ENCODE data around the gene SLC22A17.
"Not testable (repeated sequence)": the region's sequence is repeated elsewhere in the genome, so short reads cannot be mapped to it uniquely, and the experiment has no call there.

SLC22A17 gene

DNA sequence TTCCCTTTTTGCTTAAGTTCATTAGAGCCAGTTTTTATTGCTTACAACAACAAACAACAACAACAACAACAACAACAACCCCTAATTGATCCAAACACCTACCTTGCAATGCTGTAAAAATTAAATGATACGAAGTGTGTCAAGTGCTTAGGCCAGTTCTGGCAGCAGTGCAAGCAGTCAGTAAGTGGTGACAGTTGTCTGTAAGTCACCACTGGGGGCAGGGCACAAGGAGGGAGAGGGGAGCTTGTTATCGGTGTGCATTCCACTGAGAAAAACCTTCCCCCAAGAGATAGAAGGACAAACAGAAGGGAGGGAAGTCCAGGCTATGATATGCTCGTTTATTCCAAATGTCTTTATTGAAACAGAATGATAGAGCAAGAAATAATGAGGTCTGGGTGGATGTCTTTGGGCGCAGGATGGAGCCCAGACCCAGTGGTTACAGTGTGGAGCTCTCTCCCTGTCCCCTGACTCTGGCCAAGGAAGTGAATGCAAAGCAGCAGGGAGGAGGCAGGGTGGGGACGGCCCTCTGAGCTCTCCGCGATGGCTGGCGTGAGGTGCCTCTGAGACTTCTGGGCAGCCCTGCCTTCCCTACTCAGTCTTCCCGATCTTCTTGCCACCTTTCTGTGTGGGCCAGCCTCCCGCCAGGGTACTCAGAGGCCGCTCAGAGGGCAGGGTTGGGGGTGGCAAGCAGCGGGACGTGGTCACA lies 6.5 kb downstream of the SLC22A17 start:
- DNase-seq (ENCODE audit: low read depth in 1 of 2, low spot score in 1 of 2) = no peak

GRCh38 chr14:23344481-23344880 lies 8.2 kb downstream of the SLC22A17 start:
- no peak for DNase-seq (ENCODE audit: low read depth in 1 of 2, low spot score in 1 of 2)

GRCh38 chr14:23339506-23340268 lies 13.0 kb downstream of the SLC22A17 start:
- DNase-seq (ENCODE audit: low read depth in 1 of 2, low spot score in 1 of 2) = no peak

DNA sequence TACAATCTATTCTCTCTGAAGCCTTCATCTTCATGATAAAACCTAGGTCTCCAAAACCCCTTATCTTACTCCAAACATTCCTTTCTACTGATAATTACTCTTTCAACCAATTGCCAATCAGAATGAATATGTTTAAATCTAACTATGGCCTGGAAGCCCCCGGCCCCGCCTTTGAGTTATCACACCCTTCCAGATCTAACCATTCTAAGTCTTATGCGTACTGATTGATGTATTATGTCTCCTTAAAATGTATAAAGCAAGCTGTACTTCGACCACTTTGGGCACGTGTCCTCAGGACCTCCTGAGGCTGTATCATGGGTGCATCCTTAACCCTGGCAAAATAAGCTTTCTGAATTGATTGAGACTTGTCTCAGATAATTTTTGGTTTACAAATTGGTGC lies 17.1 kb downstream of the SLC22A17 start:
- DNase-seq (ENCODE audit: low read depth in 1 of 2, low spot score in 1 of 2) = no peak

GRCh38 chr14:23327947-23328744 lies 24.5 kb downstream of the SLC22A17 start:
- DNase-seq (ENCODE audit: low read depth in 1 of 2, low spot score in 1 of 2) = peak in 1 of 2 donors; percentile 25

DNA sequence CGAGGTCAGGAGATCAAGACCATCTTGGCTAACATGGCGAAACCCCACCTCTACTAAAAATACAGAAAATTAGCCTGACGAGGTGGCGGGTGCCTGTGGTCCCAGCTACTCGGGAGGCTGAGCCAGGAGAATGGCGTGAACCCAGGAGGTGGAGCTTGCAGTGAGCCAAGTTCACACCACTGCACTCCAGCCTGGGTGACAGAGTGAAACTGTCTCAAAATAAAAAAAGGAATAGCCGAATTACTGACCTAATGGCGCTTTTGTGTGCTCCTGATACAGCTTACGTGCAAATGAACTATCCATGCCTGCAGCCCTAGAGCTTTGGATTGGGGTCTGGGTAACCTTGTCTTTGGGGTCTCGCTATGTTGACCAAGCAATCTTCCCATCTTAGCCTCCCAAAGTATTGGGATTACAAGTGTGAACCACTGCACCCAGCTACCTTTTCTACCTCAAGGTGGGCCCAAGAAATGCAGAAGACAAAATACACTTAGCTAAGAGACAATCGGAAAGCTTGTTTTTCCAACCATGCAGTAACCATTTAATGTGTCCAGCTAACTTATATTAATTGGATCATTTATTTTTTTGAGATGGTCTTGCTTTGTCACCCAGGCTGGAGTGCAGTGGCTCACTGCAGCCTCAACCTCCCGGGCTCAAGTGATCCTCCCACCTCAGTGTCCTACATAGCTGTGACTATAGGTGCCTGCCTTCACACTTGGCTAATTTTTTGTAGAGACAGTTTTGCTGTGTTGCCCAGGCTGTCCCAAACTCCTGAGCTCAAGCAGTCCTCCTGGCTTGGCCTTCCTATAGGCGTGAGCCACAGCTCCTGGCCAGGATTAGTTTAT lies 26.0 kb downstream of the SLC22A17 start:
- no peak for DNase-seq (ENCODE audit: low read depth in 1 of 2, low spot score in 1 of 2)

- DNase-seq (ENCODE audit: low read depth in 1 of 2, low spot score in 1 of 2) = not testable (repeated sequence)
Measured at GRCh38 chr14:23325746-23326145, 26.9 kb downstream of the SLC22A17 start.

- no peak for DNase-seq (ENCODE audit: low read depth in 1 of 2, low spot score in 1 of 2)
Measured at GRCh38 chr14:23324993-23325392, 27.7 kb downstream of the SLC22A17 start.

DNA sequence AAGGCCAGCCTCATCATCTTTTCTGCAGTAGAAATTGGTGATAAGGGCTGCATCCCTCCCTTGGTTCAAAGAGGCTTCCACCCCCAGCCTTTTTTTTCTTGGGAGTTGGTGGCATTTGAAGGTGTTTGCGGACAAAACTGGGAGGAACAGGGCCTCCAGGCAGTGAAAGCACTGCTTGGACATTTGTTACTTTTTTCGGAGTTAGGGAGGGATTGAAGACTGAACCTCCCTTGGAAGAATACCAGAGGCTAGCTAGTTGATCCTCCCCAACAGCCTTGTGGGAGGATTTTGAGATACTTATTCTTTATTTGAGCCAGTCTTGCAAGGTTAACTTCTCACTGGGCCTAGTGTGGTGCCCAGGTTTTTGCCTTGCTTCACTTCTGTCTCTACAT lies 28.2 kb downstream of the SLC22A17 start:
- DNase-seq (ENCODE audit: low read depth in 1 of 2, low spot score in 1 of 2) = no peak

DNA sequence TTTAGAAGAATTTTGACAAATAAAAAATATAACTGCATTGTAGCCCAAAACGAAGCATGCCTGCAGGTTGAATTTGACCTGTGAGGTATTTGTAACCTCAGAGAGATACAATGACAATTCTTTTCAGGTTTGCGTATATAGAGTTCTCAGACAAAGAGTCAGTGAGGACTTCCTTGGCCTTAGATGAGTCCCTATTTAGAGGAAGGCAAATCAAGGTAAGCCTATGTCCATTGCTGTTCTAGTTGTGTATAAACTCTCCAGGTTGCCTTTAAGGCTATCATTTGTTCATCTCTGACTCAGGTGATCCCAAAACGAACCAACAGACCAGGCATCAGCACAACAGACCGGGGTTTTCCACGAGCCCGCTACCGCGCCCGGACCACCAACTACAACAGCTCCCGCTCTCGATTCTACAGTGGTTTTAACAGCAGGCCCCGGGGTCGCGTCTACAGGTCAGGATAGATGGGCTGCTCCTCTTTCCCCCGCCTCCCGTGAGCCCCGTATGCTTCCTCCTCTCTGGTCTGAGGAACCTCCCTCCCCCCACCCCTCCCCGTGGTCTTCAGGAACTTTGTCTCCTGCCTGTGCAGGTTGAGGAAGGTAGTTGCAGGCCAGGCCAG lies 28.7 kb downstream of the SLC22A17 start:
- DNase-seq (ENCODE audit: low read depth in 1 of 2, low spot score in 1 of 2) = no peak

DNA sequence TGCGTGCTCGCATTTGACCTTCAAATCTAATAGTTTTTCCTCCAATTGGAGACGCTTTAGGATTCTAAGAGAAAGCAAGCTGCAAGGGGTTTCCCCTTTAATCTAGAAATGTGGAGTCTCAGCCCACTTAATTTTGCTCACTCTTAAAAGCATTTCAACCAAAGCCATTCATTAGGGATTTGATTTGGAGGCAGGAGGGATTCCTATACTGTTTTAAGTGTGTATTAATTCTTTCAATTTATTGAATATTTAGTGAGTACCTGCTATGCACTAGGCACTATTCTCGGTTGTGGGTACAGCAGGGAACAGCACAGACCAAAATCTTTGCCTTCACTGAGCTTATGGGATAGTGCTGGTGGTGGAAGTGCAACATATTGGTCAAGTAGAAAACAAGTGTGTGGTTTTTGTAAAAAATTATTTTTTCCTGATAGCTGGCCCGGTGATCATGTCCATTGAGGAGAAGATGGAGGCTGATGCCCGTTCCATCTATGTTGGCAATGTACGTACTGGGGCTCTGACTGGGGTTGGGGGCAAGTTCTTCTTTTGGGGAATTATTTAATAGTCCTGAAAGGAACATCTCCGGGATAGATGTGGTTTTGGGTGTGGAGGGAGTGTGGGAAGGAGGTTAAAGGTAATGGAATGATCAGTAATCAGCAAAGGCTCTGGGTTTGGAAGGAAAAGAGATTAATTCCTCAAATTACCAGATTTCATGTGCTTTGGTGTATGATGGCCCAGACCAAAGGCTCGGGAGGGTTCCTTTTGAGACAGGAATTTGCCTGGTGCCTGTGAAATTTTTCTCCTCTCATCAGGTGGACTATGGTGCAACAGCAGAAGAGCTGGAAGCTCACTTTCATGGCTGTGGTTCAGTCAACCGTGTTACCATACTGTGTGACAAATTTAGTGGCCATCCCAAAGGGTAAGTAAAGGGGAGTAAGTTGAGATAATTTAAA lies 29.8 kb downstream of the SLC22A17 start:
- no peak for DNase-seq (ENCODE audit: low read depth in 1 of 2, low spot score in 1 of 2)

GRCh38 chr14:23321572-23322547 lies 30.8 kb downstream of the SLC22A17 start:
- DNase-seq (ENCODE audit: low read depth in 1 of 2, low spot score in 1 of 2) = peak in 1 of 2 donors; percentile 35

GRCh38 chr14:23320584-23321571 lies 31.8 kb downstream of the SLC22A17 start, which contains the start of gene PABPN1:
Gene PABPN1 (plus strand): TSS chr14:23321457. CDS start chr14:23321470, 13 bp downstream.
- peak; percentile 90 to 94 for DNase-seq (ENCODE audit: low read depth in 1 of 2, low spot score in 1 of 2)

GRCh38 chr14:23319746-23320583 lies 32.7 kb downstream of the SLC22A17 start:
- DNase-seq (ENCODE audit: low read depth in 1 of 2, low spot score in 1 of 2) = no peak

DNA sequence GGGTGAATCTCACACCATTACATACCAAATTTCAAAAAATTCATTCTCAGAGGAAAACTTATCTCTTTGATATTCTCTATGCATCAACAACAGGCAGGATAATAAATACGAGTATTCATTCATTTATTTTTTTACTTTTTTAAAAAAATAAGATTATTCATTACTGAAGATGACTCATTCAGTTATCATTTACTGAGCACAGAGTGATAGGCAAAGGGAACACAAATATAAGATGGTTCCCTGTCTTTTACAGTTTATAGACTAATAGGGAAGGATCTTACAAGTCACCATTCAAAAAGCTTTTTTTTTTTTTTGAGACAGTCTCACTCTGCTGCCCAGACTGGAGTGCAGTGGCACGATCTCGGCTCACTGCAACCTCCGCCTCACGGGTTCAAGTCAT lies 36.4 kb downstream of the SLC22A17 start:
- DNase-seq (ENCODE audit: low read depth in 1 of 2, low spot score in 1 of 2) = no peak

- no peak for DNase-seq (ENCODE audit: low read depth in 1 of 2, low spot score in 1 of 2)
Measured at GRCh38 chr14:23310546-23310945, 42.1 kb downstream of the SLC22A17 start.
